Right atrium auricular region (tissue), 2 donors: ENCODE data around the gene SSRP1. TPM values are rescaled to one million over a fixed set of nuclear protein-coding genes. Genes with fewer than 3 reads are reported as not detected.

Experiments used
- DNase-seq: peaks from one replicate; pipeline ENCODE4 v3.0.0-alpha.2; 2019; ENCODE audit warnings: low spot score
- H3K27ac ChIP-seq, 2 donors: fragments of 200-600 bp; sonication (generic); 1 replicate in 1 of 2; 2 replicates in 1 of 2; pipeline ENCODE4 v1.5.1; 2016 to 2019
- H3K27me3 ChIP-seq, 2 donors: fragments of 200-600 bp; sonication (generic); one replicate each; pipeline versions ENCODE4 v1.5.1 to v1.6.0; 2017 to 2019
- H3K36me3 ChIP-seq: fragments of 200-600 bp; sonication (generic); one replicate; pipeline ENCODE4 v1.5.1; 2016
- H3K4me1 ChIP-seq, 2 donors: fragments of 200-600 bp; sonication (generic); one replicate each; pipeline versions ENCODE4 v1.5.1 to v1.6.0; 2017 to 2019
- H3K4me3 ChIP-seq, 2 donors: fragments of 200-600 bp; sonication (generic); 1 replicate in 1 of 2; 2 replicates in 1 of 2; pipeline ENCODE4 v1.5.1; 2017 to 2019; ENCODE audit warnings: mild to moderate bottlenecking in 1 of 2, moderate library complexity in 1 of 2
- H3K9me3 ChIP-seq, 2 donors: fragments of 200-600 bp; sonication (generic); one replicate each; pipeline ENCODE4 v1.5.1; 2019
- CTCF ChIP-seq, 2 donors: fragments of 200-600 bp; sonication (generic); IDR thresholded peaks; one replicate each; pipeline ENCODE4 v1.5.1; 2019; ENCODE audit warnings: antibody characterized with exemption in 2 of 2
- total RNA-seq, 2 donors: library from RNA; depleted of rRNA; stranded (reverse); fragments of >200 nt; gene quantifications; one replicate each; pipeline ENCODE4 v1.1.0, GENCODE V29; 2016

Gene SSRP1
- total RNA-seq, 2 donors from 2014 or later, result 42.3 to 54.3 TPM

- Histone ChIP-seq H3K27ac (peak overlapping the region; percentile 88 to 90), H3K9me3 (no peaks in the 10 kb centered on the region), H3K36me3 (peaks cover 20% of the 10 kb centered on the region), H3K4me1 (peaks cover 0 to 16% of the 10 kb centered on the region in 2 donors), H3K4me3 (peak overlapping the region; percentile 84 to 88), H3K27me3 (no peaks in the 10 kb centered on the region)
- TF ChIP-seq CTCF (IDR thresholded peaks at IDR 0.05), result no peak
- no peak for DNase-seq
These were observed 497 bp upstream of the SSRP1 start for GRCh38 chr11:57336111-57336666.

- Histone ChIP-seq H3K27me3 (no peaks in the 10 kb centered on the region), H3K9me3 (no peaks in the 10 kb centered on the region), H3K27ac (peak overlapping the region; percentile 88 to 90), H3K4me1 (peaks cover 0 to 16% of the 10 kb centered on the region in 2 donors), H3K36me3 (peaks cover 32% of the 10 kb centered on the region), H3K4me3 (peak overlapping the region; percentile 84 to 88)
- DNase-seq, result no peak
- no peak for TF ChIP-seq CTCF (IDR thresholded peaks at IDR 0.05)
These were observed 709 bp downstream of the SSRP1 start for GRCh38 chr11:57335023-57335342.

- H3K36me3 ChIP-seq, result peaks cover 51% of the 10 kb centered on the region
- DNase-seq, result no peak
These were observed 2.8 kb downstream of the SSRP1 start for GRCh38 chr11:57332694-57333440.

GRCh38 chr11:57331720-57332119 is 4.0 kb downstream of the SSRP1 start:
- no peak for DNase-seq
- Histone ChIP-seq H3K36me3 (peaks cover 63% of the 10 kb centered on the region), H3K27me3 (no peaks in the 10 kb centered on the region), H3K4me1 (peaks cover 0 to 16% of the 10 kb centered on the region in 2 donors), H3K27ac (no peak overlapping the region), H3K4me3 (no peak overlapping the region), H3K9me3 (no peaks in the 10 kb centered on the region)
- TF ChIP-seq CTCF (IDR thresholded peaks at IDR 0.05), result no peak

More at GRCh38 chr11:57332694-57333440, 2.8 kb downstream of the SSRP1 start:
- H3K9me3 ChIP-seq, result no peaks in the 10 kb centered on the region
- H3K4me3 ChIP-seq, result no peak overlapping the region
- no peak overlapping the region for H3K27ac ChIP-seq
- no peaks in the 10 kb centered on the region for H3K27me3 ChIP-seq
- TF ChIP-seq CTCF (IDR thresholded peaks at IDR 0.05), result no peak
- H3K4me1 ChIP-seq, result peaks cover 0 to 16% of the 10 kb centered on the region in 2 donors

- Histone ChIP-seq H3K4me1 (peaks cover 0 to 23% of the 10 kb centered on the region in 2 donors), H3K27me3 (no peaks in the 10 kb centered on the region), H3K4me3 (no peak overlapping the region), H3K27ac (no peak overlapping the region), H3K36me3 (peaks cover 66% of the 10 kb centered on the region), H3K9me3 (no peaks in the 10 kb centered on the region)
- DNase-seq, result no peak
- TF ChIP-seq CTCF (IDR thresholded peaks at IDR 0.05), result no peak
These were observed 5.7 kb downstream of the SSRP1 start for GRCh38 chr11:57330029-57330428.
